Left renal pelvis (tissue), 4 donors: ENCODE data around the gene RHD. TPM values are rescaled to one million over a fixed set of nuclear protein-coding genes. Genes with fewer than 3 reads are reported as not detected.
"Not testable (repeated sequence)": the region's sequence is repeated elsewhere in the genome, so short reads cannot be mapped to it uniquely, and the experiment has no call there.

Experiments
- DNase-seq, 4 donors: peaks; one replicate each; pipeline ENCODE4 v3.0.0-alpha.2; 2013; ENCODE audit warnings: low read depth in 4 of 4, low spot score in 3 of 4
- polyA plus RNA-seq, 4 donors: library from polyadenylated mRNA; unstranded; fragments of 120-200 nt; gene quantifications; one replicate each; pipeline ENCODE4 v1.2.1, GENCODE V29; 2013; ENCODE audit not compliant: insufficient read length in 4 of 4

RHD gene
- polyA plus RNA-seq, 4 donors: 0.57 to 3.8 (median 1.6) TPM

DNA sequence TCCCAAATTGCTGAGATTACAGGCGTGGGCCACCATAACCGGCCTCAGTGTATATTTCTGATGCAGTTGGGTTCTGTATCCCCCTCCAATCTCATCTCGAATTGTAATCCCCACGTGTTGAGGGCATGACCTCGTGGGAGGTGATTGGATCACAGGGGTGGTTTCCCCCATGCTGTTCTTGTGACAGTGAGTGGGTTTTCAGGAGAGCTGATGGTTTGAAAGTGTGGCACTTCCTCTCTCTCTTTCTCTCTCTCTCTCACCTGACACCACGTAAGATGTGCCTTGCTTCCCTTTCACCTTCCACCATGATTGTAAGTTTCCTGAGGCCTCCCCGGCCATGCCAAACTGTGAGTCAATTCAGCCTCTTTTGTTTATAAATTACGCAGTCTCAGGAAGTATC is 24.2 kb downstream of the RHD start:
- not testable (repeated sequence) for DNase-seq

GRCh38 chr1:25300729-25301128 is 28.4 kb downstream of the RHD start:
- DNase-seq: not testable (repeated sequence)

DNA sequence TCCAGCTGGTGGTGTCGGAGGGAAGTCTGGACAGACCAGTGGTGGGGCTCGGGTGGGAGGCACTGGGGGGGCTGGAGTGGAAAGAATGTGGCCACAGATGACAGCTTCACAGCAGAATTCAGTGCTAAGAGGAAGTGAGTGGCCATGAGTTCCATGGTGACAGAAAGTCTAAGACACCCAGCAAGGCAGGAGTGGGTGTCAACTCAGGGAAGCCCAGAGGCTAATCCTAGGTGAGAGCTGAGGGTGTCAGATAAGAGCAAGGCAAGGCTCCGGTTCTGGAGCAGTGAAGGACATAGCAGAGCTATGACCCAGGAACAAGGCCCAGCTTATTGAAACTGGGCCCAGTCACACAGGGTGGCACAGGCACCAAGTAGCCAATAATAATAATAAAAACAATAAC is 30.0 kb downstream of the RHD start:
- not testable (repeated sequence) for DNase-seq

DNA sequence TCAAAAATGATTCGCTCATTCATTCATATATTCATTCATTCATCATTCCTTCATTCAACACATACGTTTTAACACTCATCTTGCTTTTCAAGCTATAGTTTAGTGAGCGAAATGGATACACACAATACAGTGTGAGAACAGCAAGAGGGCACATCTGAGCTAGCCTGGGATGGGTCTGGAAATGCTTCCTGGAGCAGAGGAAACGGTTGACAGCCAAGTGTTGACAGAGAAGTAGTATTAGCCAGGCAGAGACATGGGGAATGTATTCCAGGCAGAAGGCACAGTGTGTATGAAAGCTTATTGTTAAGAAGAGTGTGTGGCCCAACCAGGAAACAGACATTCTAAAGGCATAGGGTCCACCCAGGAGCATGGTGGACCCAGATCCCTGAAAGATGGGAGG is 32.6 kb downstream of the RHD start:
- DNase-seq: not testable (repeated sequence)

GRCh38 chr1:25308168-25308567 is 35.9 kb downstream of the RHD start:
- DNase-seq: not testable (repeated sequence)

- not testable (repeated sequence) for DNase-seq
Measured at GRCh38 chr1:25309085-25309484, 36.8 kb downstream of the RHD start.

DNA sequence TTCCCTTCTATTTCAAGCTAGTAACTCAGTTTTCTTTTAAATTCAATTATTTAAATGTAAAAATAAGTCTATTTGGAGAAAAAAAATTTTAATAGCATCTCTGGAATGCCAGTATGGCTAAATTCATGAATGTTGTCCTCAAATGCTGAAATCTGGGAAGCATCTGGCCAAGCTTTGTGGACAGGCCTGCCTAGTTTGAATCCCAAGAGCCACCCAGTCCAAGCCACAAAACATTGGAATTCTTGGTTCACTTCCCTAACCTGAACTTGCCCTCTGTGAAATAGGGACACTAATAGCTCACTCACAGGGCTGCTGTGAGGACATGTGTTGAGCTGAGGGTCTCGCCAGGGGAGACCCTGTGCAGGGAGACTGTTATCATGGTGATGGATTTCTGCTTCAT is 37.2 kb downstream of the RHD start:
- not testable (repeated sequence) for DNase-seq

- DNase-seq: not testable (repeated sequence)
Measured at GRCh38 chr1:25312806-25313470, 40.6 kb downstream of the RHD start.

DNA sequence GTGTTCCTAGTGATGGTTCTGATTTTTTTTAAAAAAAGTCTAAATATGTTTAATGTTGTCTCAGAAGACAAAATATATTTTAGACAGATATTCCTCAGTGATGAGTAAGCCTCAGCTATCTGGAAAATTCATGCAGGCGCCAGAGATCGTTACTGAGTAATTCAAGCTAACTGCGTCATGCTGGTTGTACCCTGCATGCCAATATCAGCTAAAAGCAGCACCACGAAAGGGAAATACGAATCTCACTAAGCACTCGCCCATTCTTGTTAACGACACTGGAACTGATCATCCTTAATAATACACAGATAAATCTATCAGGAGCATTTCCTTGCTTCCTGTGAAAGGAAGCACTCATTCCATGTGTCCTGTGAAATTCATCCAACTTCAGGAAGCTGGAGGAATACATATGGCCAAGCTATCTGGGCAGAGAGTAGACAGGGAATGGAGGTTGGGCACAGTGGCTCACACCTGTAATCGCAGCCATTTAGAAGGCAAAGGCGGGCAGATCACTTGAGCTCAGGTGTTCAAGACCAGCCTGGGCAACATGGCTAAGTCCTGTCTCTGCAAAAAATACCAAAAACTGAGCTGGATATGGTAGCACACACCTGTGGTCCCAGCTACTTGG is 48.1 kb downstream of the RHD start:
- DNase-seq: not testable (repeated sequence)

- DNase-seq: not testable (repeated sequence)
Measured at GRCh38 chr1:25322127-25322526, 49.8 kb downstream of the RHD start.

DNA sequence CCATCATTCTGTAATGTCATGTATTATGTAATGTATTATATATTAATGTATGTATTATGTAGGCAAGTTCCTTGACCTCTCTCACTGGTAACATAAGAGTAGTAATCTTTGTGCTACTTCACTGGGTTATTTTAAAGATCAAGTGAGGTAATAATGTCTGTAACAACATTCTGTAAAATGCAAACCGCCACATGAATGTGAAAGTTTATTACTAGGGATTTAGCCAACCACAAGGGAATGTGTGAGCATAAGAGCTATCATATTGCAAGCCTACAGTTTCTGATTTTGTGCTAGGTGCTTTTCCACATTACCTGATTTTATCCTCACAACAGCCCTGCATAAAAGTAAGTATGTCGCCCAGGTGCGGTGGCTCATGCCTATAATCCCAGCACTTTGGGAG is 52.1 kb downstream of the RHD start:
- not testable (repeated sequence) for DNase-seq

DNA sequence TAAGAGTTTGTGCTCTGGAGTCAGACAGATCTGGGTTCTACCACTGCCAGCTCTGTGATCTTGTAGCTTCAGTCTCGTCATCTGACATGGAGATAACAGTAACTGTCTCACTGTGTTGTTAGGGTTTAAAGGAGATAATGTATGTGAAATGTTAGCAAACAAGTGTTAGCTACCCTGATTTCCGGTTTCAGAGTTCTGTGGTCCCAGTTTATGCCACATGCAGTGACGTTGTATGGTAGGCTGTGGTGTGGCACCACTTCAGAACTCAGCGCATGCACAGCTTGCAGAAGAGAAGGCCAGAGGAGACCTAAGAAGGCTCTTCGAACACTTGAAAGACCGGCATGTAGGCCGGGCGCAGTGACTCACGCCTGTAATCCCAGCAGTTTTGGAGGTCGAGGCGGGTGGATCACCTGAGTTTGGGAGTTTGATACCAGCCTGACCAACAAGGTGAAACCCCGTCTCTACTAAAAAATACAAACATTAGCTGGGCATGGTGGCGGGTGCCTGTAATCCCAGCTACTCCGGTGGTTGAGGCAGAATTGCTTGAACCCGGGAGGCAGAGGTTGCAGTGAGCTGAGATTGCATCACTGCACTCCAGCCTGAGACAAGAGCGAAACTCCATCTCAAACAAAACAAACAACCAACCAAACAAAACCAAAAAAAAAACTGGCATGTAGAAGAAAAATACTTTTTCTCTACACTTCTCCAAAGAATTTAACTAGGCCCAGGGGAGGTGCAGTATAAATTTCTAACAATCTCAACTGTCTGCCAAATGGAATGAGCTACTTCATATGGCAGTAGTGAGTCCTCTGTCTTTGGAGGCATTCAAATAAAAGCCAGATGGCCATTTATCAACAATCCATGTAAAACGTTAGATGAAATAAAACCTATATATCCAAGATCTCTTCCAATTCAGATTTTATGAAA is 55.8 kb downstream of the RHD start:
- not testable (repeated sequence) for DNase-seq

DNA sequence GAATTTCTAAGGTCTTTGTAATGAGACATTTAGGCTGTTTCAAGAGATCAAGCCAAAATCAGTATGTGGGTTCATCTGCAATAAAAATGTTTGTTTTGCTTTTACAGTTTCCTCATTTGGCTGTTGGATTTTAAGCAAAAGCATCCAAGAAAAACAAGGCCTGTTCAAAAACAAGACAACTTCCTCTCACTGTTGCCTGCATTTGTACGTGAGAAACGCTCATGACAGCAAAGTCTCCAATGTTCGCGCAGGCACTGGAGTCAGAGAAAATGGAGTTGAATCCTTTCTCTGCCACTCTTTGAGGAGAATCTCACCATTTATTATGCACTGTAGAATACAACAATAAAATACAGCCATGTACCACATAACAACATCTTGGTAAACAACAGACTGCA is 56.5 kb downstream of the RHD start:
- not testable (repeated sequence) for DNase-seq

DNA sequence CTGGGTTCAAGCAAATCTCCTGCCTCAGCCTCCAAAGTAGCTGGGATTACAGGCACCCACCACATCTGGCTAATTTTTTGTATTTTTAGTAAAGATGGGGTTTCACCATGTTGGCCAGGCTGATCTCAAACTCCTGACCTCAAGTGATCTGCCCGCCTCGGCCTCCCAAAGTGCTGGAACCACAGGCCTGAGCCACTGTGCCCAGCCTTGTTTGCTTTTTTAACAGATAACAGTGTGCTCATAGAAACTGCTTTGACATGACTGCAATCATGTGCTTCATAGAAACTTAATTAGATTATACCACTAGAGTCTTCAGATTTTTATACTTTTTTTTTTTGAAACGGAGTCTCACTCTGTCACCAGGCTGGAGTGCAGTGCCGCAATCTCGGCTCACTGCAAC is 57.0 kb downstream of the RHD start:
- DNase-seq: not testable (repeated sequence)

DNA sequence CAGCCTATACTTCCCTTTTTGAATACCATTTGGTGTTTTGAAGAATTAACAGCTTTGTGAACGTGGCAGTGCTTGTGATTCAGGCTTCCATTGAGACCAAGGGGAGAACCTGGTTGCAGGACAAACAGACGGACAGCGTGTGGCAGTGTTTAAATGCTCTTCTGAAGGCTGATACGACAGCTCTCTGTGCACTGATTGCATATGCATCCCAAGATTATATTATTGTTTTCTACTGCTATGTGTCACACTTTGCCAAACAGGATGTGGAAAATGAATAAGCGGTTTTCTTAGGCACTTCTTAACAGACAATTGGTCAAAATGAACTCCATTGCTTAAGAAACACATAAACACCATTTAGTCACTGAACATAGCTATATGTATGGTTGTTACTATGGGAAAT is 57.6 kb downstream of the RHD start:
- not testable (repeated sequence) for DNase-seq

- DNase-seq: not testable (repeated sequence)
Measured at GRCh38 chr1:25336922-25337354, 64.6 kb downstream of the RHD start.

DNA sequence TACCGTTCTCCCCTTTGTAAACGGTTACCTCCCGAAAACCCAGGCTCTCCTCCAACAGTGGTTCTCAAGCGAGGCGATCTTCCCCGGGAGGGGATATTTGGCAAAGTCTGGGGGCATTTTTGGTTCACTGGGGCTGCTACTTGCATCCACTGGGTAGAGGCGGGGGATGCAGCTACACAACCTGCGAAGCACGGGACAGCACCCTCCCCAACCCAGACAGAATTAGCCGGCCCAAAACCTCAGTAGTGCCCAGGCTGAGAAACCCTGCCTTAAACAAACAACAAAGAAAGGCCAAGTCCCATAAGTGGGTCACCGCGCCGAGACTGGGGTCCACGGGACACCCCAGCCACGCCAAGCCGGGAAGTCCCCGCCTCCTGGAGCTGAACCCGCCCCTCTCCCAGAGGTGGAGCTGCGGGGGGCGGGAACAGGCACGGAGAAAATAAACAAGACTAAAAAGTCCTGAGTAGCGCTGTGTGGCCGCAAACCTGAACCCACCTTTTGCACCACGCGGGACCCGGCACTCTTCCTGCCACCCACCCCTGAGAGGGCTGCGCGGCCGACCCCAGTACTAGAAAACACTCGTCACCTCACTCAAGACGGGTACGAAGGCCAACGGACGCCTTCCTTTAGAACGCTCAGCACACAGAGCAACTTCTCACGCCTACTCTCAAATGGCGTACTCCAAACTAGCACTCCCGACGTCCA is 65.3 kb downstream of the RHD start:
- not testable (repeated sequence) for DNase-seq

DNA sequence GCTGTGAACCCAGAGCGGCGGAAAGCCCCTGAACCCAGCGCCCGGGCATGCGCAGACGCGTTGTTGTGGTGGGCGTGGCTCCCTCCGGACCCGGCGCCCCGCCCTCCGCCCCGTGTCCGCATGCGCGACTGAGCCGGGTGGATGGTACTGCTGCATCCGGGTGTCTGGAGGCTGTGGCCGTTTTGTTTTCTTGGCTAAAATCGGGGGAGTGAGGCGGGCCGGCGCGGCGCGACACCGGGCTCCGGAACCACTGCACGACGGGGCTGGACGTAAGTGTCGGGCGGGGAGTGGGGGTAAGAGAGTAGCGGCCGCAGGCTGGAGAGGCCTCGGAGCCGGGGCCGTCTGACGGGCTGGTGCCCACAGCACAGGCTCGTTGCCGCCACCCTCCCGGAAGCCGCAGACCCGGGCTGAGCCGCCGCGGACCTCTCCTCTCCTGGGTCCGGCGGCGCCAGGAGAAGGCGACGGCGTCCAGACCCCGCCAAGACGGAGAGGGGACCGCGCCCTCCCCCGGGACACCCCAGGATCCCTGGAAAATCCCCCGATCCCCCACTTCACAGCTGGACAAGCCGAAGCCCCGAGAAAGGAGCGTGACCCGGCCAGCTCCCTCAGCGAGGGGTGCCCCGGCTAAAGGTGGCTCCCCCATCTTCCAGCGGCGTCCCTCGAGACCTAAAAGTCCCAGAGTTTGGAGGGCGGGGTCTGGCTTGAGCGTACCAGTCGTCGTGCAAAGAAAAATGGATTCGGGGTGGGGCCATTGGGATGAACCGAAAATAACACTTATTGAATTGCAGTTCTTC is 66.1 kb downstream of the RHD start, which contains the start of gene TMEM50A:
Gene TMEM50A (plus strand): TSS at position 147 of the 794 bp plus-strand sequence. CDS start 2,153 bp downstream, outside the sequence.
- peak; percentile 70 to 75 (median 72) for DNase-seq

GRCh38 chr1:25338986-25339385 is 66.7 kb downstream of the RHD start:
- DNase-seq: no peak

DNA sequence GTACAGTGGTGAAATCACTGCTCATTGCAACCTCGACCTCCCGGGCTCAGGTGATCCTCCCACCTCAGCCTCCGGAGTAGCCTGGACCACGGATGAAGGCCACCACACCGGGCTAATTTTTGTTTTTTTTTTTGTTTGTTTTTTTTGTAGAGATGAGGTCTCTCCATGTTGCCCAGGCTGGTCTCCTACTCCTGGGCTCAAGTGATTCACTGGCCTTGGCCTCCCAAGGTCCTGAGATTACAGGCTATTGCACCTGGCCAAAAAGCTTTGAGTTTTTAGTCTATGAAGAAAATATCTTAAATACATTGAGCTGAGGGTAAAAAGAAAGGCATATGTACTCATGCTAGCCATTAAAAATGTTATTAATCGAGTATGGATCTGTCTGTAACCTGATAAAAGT is 69.4 kb downstream of the RHD start:
- no peak for DNase-seq
